ENCODE measurements around the gene SLC1A2. TPM values are rescaled to one million over a fixed set of nuclear protein-coding genes. Genes with fewer than 3 reads are reported as not detected.

The SLC1A2 gene
- total and polyA plus RNA-seq, 2 experiments from 2014 or later, result 0.70 to 2.8 TPM

GRCh38 chr11:35404388-35404775 is 15.0 kb downstream of the SLC1A2 start:
- Histone ChIP-seq H2AFZ (no peak overlapping the region), H3K4me3 (no peak overlapping the region), H3K4me2 (no peak overlapping the region), H4K20me1 (replicated peaks; ENCODE audit: insufficient read depth) (no peaks in the 10 kb centered on the region; the same call in 1 of the 2 replicates), H3K79me2 (replicated peaks; ENCODE audit: insufficient read depth) (no peaks in the 10 kb centered on the region), H3K36me3 (ENCODE audit: insufficient read depth) (no peaks in the 10 kb centered on the region), H3K27ac (ENCODE audit: low read depth) (no peak overlapping the region), H3K4me1 (ENCODE audit: insufficient read depth) (peaks cover 16% of the 10 kb centered on the region; the same call in 1 of the 2 replicates), H3F3A (replicated peaks; ENCODE audit: low read depth) (no peaks in the 10 kb centered on the region), H3K9me2 (ENCODE audit: insufficient read depth) (no peaks in the 10 kb centered on the region), H3K27me3 (ENCODE audit: insufficient read depth) (no peaks in the 10 kb centered on the region)
- no peak overlapping the region for H3K4me3 Mint-ChIP-seq
- DNase-seq (ENCODE audit: low spot score), result peak; percentile 87
- peak; percentile 86 for ATAC-seq
- TF ChIP-seq CTCF (conservative IDR thresholded peaks at IDR 0.05; ENCODE audit: low read depth in 2 of 2) (peak; percentile 78 to 80), REST (IDR thresholded peaks at IDR 0.05; ENCODE audit: unreplicated experiment) (no peak), ZNF462 (CRISPR knock-in tag; IDR thresholded peaks at IDR 0.05) (peak; percentile 24; the same call in 1 of the 2 replicates)
- no peaks in the 10 kb centered on the region for H3K9me3 Mint-ChIP-seq
- H3K4me1 Mint-ChIP-seq, result peaks cover 17% of the 10 kb centered on the region; the same call in 2 of the 3 replicates
- peaks cover 3% of the 10 kb centered on the region for H3K27me3 Mint-ChIP-seq (ENCODE audit: insufficient read depth, low read depth, poor library complexity)
- H3K27ac Mint-ChIP-seq, result no peak overlapping the region
- no peaks in the 10 kb centered on the region for H3K36me3 Mint-ChIP-seq (ENCODE audit: low read depth)

Measured in GM23338 (cell line).